ENCODE data around the gene FBXO45. TPM values are rescaled to one million over a fixed set of nuclear protein-coding genes. Genes with fewer than 3 reads are reported as not detected.

FBXO45 gene
- total RNA-seq, 1 donor from 2014 or later, result 23.0 TPM

Other genes with a start within 250 kb of the FBXO45 start
- not detected in 2 replicates for gene TM4SF19, start 230.3 kb upstream of the FBXO45 start, total RNA-seq
- 64.4 and 67.8 TPM in 2 replicates for gene UBXN7, start 136.2 kb upstream of the FBXO45 start, total RNA-seq
- 36.3 and 37.2 TPM in 2 replicates for gene RNF168, start 64.9 kb upstream of the FBXO45 start, total RNA-seq
- gene SMCO1, start 53.3 kb upstream of the FBXO45 start, total RNA-seq, result not detected in 2 replicates
- 16.5 and 17.4 TPM in 2 replicates for gene WDR53, start 106 bp upstream of the FBXO45 start, total RNA-seq
- gene NRROS, start 71.0 kb downstream of the FBXO45 start, total RNA-seq, result 51.4 and 53.2 TPM in 2 replicates
- 3.7 and 4.5 TPM in 2 replicates for gene CEP19, start 143.6 kb downstream of the FBXO45 start, total RNA-seq
- gene PIGX, start 143.7 kb downstream of the FBXO45 start, total RNA-seq, result 65.7 and 70.8 TPM in 2 replicates
- gene PAK2, start 171.2 kb downstream of the FBXO45 start, total RNA-seq, result 103 and 107 TPM in 2 replicates

Data from activated T-helper 2 cell treated with anti-CD3 and anti-CD28 coated beads, Interferon-gamma antibody, Interleukin-2, Interleukin-4, amounts not matched to agents 10 μg/mL and 5 μg/mL and 100 μg/mL, durations not matched to agents 14 hours and 24 hours and 36 hours (primary cell).